Heart right ventricle (tissue), 16 donors: ENCODE data around the gene PIK3IP1. TPM values are rescaled to one million over a fixed set of nuclear protein-coding genes. Genes with fewer than 3 reads are reported as not detected.

Experiments used
- ATAC-seq, 8 donors: fragments of 200-7000 bp; cut with Tn5 transposase; one replicate each; pipeline ENCODE4 v1.9.1; 2020; ENCODE audit warnings: mild to moderate bottlenecking in 8 of 8, moderate library complexity in 8 of 8, moderate number of reproducible peaks in 1 of 8
- DNase-seq, 2 donors: peaks; one replicate each; pipeline ENCODE4 v3.0.0-alpha.2; 2020
- H3K27ac ChIP-seq, 10 donors: fragments of 200-600 bp; sonication (generic) in 2 of 10; one replicate each; pipeline versions ENCODE4 v1.5.0 to v1.8.0; 2020 to 2022; ENCODE audit warnings: mild to moderate bottlenecking in 3 of 10
- H3K27me3 ChIP-seq, 7 donors: fragments of 200-600 bp; one replicate each; pipeline ENCODE4 v1.8.0; 2021 to 2022; ENCODE audit warnings: mild to moderate bottlenecking in 2 of 7
- H3K36me3 ChIP-seq, 9 donors: fragments of 200-600 bp; sonication (generic) in 1 of 9; one replicate each; pipeline versions ENCODE4 v1.5.0 to v1.8.0; 2020 to 2022; ENCODE audit warnings: mild to moderate bottlenecking in 2 of 9
- H3K4me1 ChIP-seq, 9 donors: fragments of 200-600 bp; sonication (generic) in 1 of 9; one replicate each; pipeline versions ENCODE4 v1.5.0 to v1.8.0; 2020 to 2022; ENCODE audit warnings: mild to moderate bottlenecking in 4 of 9
- H3K4me3 ChIP-seq, 10 donors: fragments of 200-600 bp; sonication (generic) in 2 of 10; one replicate each; pipeline versions ENCODE4 v1.5.0 to v1.8.0; 2020 to 2022; ENCODE audit warnings: mild to moderate bottlenecking in 7 of 10, moderate library complexity in 2 of 10
- H3K9me3 ChIP-seq, 11 donors: fragments of 200-600 bp in 10 of 11; sonication (generic) in 2 of 11; one replicate each; pipeline versions ENCODE4 v1.5.0 to v1.8.0; 2013 to 2022; ENCODE audit warnings: mild to moderate bottlenecking in 2 of 11, control low read depth in 1 of 11, moderate library complexity in 1 of 11
- CTCF ChIP-seq, 9 donors: fragments of 200-600 bp; sonication (generic) in 2 of 9; IDR thresholded peaks; one replicate each; pipeline versions ENCODE4 v1.5.0 to v1.8.0; 2021 to 2022; ENCODE audit warnings: antibody characterized with exemption in 9 of 9, mild to moderate bottlenecking in 5 of 9, moderate library complexity in 1 of 9
- WGBS, 2 donors: extraction: QIAGEN DNeasy Blood & Tissue Kit; methylation state at CpG; one replicate each; pipeline ENCODE4 v1.1.7; 2013; ENCODE audit warnings: inconsistent platforms in 1 of 2; 5-methylcytosine and 5-hydroxymethylcytosine counted together
- intact Hi-C, 10 donors: fragments of 100-400 bp; cut with DNase I; formaldehyde crosslinking; loops; one replicate each; pipeline versions ENCODE4 v1.11.1 to v1.14.2; 2022
- polyA plus RNA-seq, 2 donors: library from polyadenylated mRNA; stranded (reverse); fragments of 200-250 nt; gene quantifications; one replicate each; pipeline ENCODE4 v1.2.3, GENCODE V29; 2013
- total RNA-seq, 10 donors: library from RNA; stranded (reverse); fragmentation: NEBNext Ultra II Directional in 3 of 10; extraction: Animal tissue kit (Norgen Biotek cat#: 25700) in 3 of 10; gene quantifications; one replicate each; pipeline versions ENCODE4 v1.2.1 to v1.2.4, GENCODE V29; 2021 to 2023
- donor health status: Arrhythmogenic right ventricular cardiomyopathy.
- donor health status: ischemic (EF 13 %, LVEDD 7.1; RV severe dilation, severe dysfunction).
- donor health status: healthy with polysubstance abuse.
- donor health status: DM: no; HTN: yes; CAD: no.
- donor health status: DM: no; HTN: no; CAD: no.
- donor health status: ischemic (EF 25% LVEDD 6.9; RV normal size, moderate dysfunction).
- donor health status: ischemic (EF 25% LVEDD 5.7; RV mildly dilated, moderate dysfunction).
- donor health status: healthy.
- donor health status: DM: yes; HTN: yes; CAD: no.
- donor health status: Ischemic cardiomyopathy.
- donor health status: ischemic (EF 35%, LVEDD 5.7; RV mildly dilated, moderate dysfunction).
- donor health status: nonischemic (EF 11% LVEDD 7.7; RV severe dilation, severe dysfunction).
- donor health status: DM: yes; HTN: yes; CAD: no.
- donor health status: PGD.
- donor health status: ischemic (EF 29% LVEDD 5.4; RV normal size, mild dysfunction).
- donor health status: nonischemic (EF 23%, LVEDD 6.1; RV moderate dilation, normal function).

Gene PIK3IP1
- total and polyA plus RNA-seq, 12 donors: 3.6 to 28.6 (median 12.9) TPM

GRCh38 chr22:31275576-31275975 lies 16.7 kb downstream of the PIK3IP1 start:
- intact Hi-C loops: loop anchor here in 2 of 10 donors (10.0 kb wide), 1 partner anchor 61 kb away; the partner anchor contains the start of gene LIMK2 (in 2 of the 2)
- H3K4me3 ChIP-seq: no peak overlapping the region
- WGBS, 2 donors: 77% methylated on average over 5 of the region's 5 CpGs
- no peak for DNase-seq
- no peaks in the 10 kb centered on the region for H3K9me3 ChIP-seq
- peaks cover 0 to 16% (median 2%) of the 10 kb centered on the region in 9 donors for H3K4me1 ChIP-seq
- no peaks in the 10 kb centered on the region for H3K27me3 ChIP-seq
- TF ChIP-seq CTCF (IDR thresholded peaks at IDR 0.05): no peak
- no peak overlapping the region for H3K27ac ChIP-seq
- no peak for ATAC-seq
- H3K36me3 ChIP-seq: peaks cover 0 to 97% (median 43%) of the 10 kb centered on the region in 9 donors

GRCh38 chr22:31275018-31275417 lies 17.3 kb downstream of the PIK3IP1 start:
- no peak overlapping the region for H3K27ac ChIP-seq
- no peaks in the 10 kb centered on the region for H3K9me3 ChIP-seq
- no peak for TF ChIP-seq CTCF (IDR thresholded peaks at IDR 0.05)
- no peak overlapping the region for H3K4me3 ChIP-seq
- DNase-seq (no peak), ATAC-seq (no peak)
- intact Hi-C loops: loop anchor here in 2 of 10 donors (10.0 kb wide), 1 partner anchor 60 kb away; the partner anchor contains the start of gene LIMK2 (in 2 of the 2)
- H3K36me3 ChIP-seq: peaks cover 0 to 97% (median 37%) of the 10 kb centered on the region in 9 donors
- 85 to 86% methylated on average over 6 of the region's 6 CpGs for WGBS, 2 donors
- no peaks in the 10 kb centered on the region for H3K27me3 ChIP-seq
- H3K4me1 ChIP-seq: peaks cover 0 to 16% (median 4%) of the 10 kb centered on the region in 9 donors

- H3K36me3 ChIP-seq: peaks cover 0 to 97% (median 31%) of the 10 kb centered on the region in 9 donors
- peaks cover 0 to 16% (median 4%) of the 10 kb centered on the region in 9 donors for H3K4me1 ChIP-seq
- ATAC-seq: no peak
- DNase-seq: no peak
- no peaks in the 10 kb centered on the region for H3K27me3 ChIP-seq
- intact Hi-C loops: loop anchor here in 7 of 10 donors (5.0 to 10.0 kb wide), 2 partner anchors 59 to 62 kb away; partner anchors contain the start of gene LIMK2 (in 7 of the 7)
- no peak for TF ChIP-seq CTCF (IDR thresholded peaks at IDR 0.05)
- 72% methylated on average over 3 of the region's 3 CpGs for WGBS, 2 donors
- no peak overlapping the region for H3K27ac ChIP-seq
- H3K4me3 ChIP-seq: no peak overlapping the region
- H3K9me3 ChIP-seq: no peaks in the 10 kb centered on the region
Measured at GRCh38 chr22:31274017-31274416, 18.3 kb downstream of the PIK3IP1 start.

- Histone ChIP-seq H3K4me3 (no peak overlapping the region), H3K9me3 (no peaks in the 10 kb centered on the region), H3K4me1 (peaks cover 0 to 16% (median 4%) of the 10 kb centered on the region in 9 donors), H3K36me3 (peaks cover 0 to 97% (median 27%) of the 10 kb centered on the region in 9 donors), H3K27me3 (no peaks in the 10 kb centered on the region), H3K27ac (peak overlapping the region in 2 of 10 donors; percentile 7 to 41)
- intact Hi-C loops: loop anchor here in 7 of 10 donors (5.0 to 10.0 kb wide), 2 partner anchors 58 to 60 kb away; partner anchors contain the start of gene LIMK2 (in 7 of the 7)
- ATAC-seq: peak; percentile 57 to 85 (median 76)
- DNase-seq: peak in 1 of 2 donors; percentile 64
- WGBS, 2 donors: 69 to 70% methylated on average over 15 of the region's 15 CpGs
- TF ChIP-seq CTCF (IDR thresholded peaks at IDR 0.05): peak; percentile 53 to 81 (median 76)
Measured at GRCh38 chr22:31272522-31273446, 19.5 kb downstream of the PIK3IP1 start.
